Thoracic aorta (tissue), 2 donors: ENCODE measurements around the gene POU6F2. TPM values are rescaled to one million over a fixed set of nuclear protein-coding genes. Genes with fewer than 3 reads are reported as not detected.

Source experiments
- ATAC-seq: fragments of 150-250 bp; one replicate; pipeline ENCODE4 v1.8.0; 2017; ENCODE audit warnings: low read depth; ENCODE audit not compliant: insufficient number of reproducible peaks, low FRiP score
- DNase-seq: peaks from one replicate; pipeline ENCODE4 v3.0.0-alpha.2; 2020; ENCODE audit warnings: low spot score
- H3K27ac ChIP-seq, 2 donors: fragments of 200-600 bp; sonication (generic); 1 replicate in 1 of 2; 2 replicates in 1 of 2; pipeline ENCODE4 v1.5.1; 2016; ENCODE audit warnings: mild to moderate bottlenecking in 2 of 2, moderate library complexity in 2 of 2
- H3K27me3 ChIP-seq: fragments of 200-600 bp; sonication (generic); replicated peaks from 2 replicates; pipeline ENCODE4 v1.6.0; 2016; ENCODE audit warnings: mild to moderate bottlenecking; ENCODE audit not compliant: insufficient read depth
- H3K36me3 ChIP-seq: fragments of 200-600 bp; sonication (generic); one replicate; pipeline ENCODE4 v1.5.1; 2016
- H3K4me1 ChIP-seq, 2 donors: fragments of 200-600 bp; sonication (generic); 1 replicate in 1 of 2; 2 replicates in 1 of 2; pipeline versions ENCODE4 v1.5.1 to v1.6.0; 2016; ENCODE audit warnings: low read depth in 2 of 2, mild to moderate bottlenecking in 1 of 2; ENCODE audit not compliant: control insufficient read depth in 1 of 2
- H3K4me3 ChIP-seq: fragments of 200-600 bp; sonication (generic); 2 replicates; pipeline ENCODE4 v1.5.1; 2016; ENCODE audit warnings: mild to moderate bottlenecking
- H3K9me3 ChIP-seq: fragments of 200-600 bp; sonication (generic); 2 replicates; pipeline ENCODE4 v1.5.1; 2016
- total RNA-seq, 2 donors: library from RNA; depleted of rRNA; stranded (reverse); fragments of >200 nt; gene quantifications; one replicate each; pipeline versions ENCODE4 v1.1.0 to v1.2.3, GENCODE V29; 2016
- TF ChIP-seq, protein P1 (sequence below): fragments of 200-600 bp; sonication (generic); IDR thresholded peaks from one replicate; pipeline ENCODE4 v1.5.1; 2019; ENCODE audit warnings: antibody characterized with exemption

POU6F2 gene
- total RNA-seq, 2 donors from 2014 or later, result not detected

GRCh38 chr7:39199951-39200350 is 222.2 kb downstream of the POU6F2 start:
- H3K4me3 ChIP-seq, result no peak overlapping the region
- DNase-seq, result no peak
- TF ChIP-seq, protein P1, sequence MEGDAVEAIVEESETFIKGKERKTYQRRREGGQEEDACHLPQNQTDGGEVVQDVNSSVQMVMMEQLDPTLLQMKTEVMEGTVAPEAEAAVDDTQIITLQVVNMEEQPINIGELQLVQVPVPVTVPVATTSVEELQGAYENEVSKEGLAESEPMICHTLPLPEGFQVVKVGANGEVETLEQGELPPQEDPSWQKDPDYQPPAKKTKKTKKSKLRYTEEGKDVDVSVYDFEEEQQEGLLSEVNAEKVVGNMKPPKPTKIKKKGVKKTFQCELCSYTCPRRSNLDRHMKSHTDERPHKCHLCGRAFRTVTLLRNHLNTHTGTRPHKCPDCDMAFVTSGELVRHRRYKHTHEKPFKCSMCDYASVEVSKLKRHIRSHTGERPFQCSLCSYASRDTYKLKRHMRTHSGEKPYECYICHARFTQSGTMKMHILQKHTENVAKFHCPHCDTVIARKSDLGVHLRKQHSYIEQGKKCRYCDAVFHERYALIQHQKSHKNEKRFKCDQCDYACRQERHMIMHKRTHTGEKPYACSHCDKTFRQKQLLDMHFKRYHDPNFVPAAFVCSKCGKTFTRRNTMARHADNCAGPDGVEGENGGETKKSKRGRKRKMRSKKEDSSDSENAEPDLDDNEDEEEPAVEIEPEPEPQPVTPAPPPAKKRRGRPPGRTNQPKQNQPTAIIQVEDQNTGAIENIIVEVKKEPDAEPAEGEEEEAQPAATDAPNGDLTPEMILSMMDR, result no peak
- ATAC-seq, result no peak
- H3K4me1 ChIP-seq, result no peaks in the 10 kb centered on the region
- H3K27me3 ChIP-seq, result no peaks in the 10 kb centered on the region
- no peak overlapping the region for H3K27ac ChIP-seq
- H3K36me3 ChIP-seq, result no peaks in the 10 kb centered on the region
- H3K9me3 ChIP-seq, result no peaks in the 10 kb centered on the region

DNA sequence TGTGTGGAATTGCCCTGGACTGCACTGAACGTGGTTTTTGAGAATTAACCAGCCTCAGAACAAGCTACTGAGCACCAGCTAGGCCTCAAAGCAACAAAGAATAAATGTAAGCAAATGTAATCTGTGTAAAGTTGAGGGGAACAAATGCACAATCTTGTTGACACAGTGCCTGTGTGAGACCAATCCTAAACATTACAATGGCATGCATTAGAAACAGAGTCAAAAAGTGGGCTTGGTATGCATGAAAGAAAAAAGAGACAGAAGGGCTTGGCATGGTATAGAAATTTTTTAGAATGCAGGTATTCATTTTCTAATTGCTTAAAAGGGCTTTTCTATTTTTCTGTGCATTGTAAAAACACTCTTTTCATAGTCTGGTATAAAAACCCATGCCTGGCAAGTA is 224.3 kb downstream of the POU6F2 start:
- H3K9me3 ChIP-seq, result no peaks in the 10 kb centered on the region
- H3K27me3 ChIP-seq, result no peaks in the 10 kb centered on the region
- ATAC-seq, result no peak
- H3K4me1 ChIP-seq, result no peaks in the 10 kb centered on the region
- no peak for DNase-seq
- H3K4me3 ChIP-seq, result no peak overlapping the region
- H3K27ac ChIP-seq, result no peak overlapping the region
- no peaks in the 10 kb centered on the region for H3K36me3 ChIP-seq
- TF ChIP-seq, protein P1, result no peak

DNA sequence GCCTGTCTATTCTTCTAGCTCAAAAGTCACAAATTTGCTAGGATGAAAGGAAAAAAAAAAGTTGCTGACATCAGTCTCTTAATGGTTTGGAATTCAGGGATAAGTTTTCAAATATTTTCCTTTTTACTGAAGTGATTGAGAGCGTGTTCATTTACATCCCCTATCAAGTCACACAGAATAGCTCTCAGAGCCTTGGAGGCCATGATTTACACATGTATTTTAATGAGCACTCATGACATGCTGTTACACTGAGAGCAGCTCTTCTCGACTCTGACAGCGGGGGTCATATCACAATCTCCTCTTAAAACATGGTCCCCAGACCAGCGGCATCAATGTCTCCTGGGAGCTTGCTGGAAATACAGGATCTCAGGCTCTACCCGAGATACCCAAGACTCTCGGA is 232.7 kb downstream of the POU6F2 start:
- ATAC-seq, result no peak
- Histone ChIP-seq H3K9me3 (no peaks in the 10 kb centered on the region), H3K4me1 (no peaks in the 10 kb centered on the region), H3K4me3 (no peak overlapping the region), H3K27ac (no peak overlapping the region), H3K27me3 (no peaks in the 10 kb centered on the region), H3K36me3 (no peaks in the 10 kb centered on the region)
- TF ChIP-seq, protein P1, result no peak
- no peak for DNase-seq

GRCh38 chr7:39211581-39211980 is 233.9 kb downstream of the POU6F2 start:
- H3K27me3 ChIP-seq, result no peaks in the 10 kb centered on the region
- no peak overlapping the region for H3K4me3 ChIP-seq
- DNase-seq (no peak), ATAC-seq (no peak)
- H3K27ac ChIP-seq, result no peak overlapping the region
- no peaks in the 10 kb centered on the region for H3K9me3 ChIP-seq
- no peaks in the 10 kb centered on the region for H3K36me3 ChIP-seq
- TF ChIP-seq, protein P1, result no peak
- no peaks in the 10 kb centered on the region for H3K4me1 ChIP-seq

DNA sequence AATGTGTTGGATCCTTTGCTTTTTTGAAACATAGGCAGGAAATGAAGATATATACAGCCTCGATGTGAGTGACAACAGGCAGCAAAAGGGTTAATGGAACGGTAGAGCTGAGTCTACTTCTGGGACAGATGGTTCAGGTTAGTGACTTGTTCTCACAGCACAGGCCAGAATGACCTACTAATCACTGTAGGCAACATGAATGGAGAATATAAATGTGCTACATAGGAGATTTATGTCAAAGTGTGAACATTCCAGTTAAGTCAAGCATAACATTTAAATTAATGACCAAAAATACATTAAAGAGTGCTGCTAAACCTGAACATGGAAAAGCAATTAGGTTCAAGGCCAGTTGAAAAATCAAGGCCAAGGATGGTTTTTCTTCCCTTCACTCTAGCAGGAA is 235.2 kb downstream of the POU6F2 start:
- H3K36me3 ChIP-seq, result no peaks in the 10 kb centered on the region
- H3K27ac ChIP-seq, result no peak overlapping the region
- H3K4me1 ChIP-seq, result no peaks in the 10 kb centered on the region
- no peak for DNase-seq
- TF ChIP-seq, protein P1, result no peak
- no peak for ATAC-seq
- no peak overlapping the region for H3K4me3 ChIP-seq
- no peaks in the 10 kb centered on the region for H3K27me3 ChIP-seq
- no peaks in the 10 kb centered on the region for H3K9me3 ChIP-seq
